Endothelial cell (in vitro differentiated cells): ENCODE data around the gene EVC. TPM values are rescaled to one million over a fixed set of nuclear protein-coding genes. Genes with fewer than 3 reads are reported as not detected.
A peak's percentile ranks its signal among the peaks of the same experiment; 100 is the strongest.

Source experiments
- DNase-seq: peaks from one replicate; pipeline ENCODE4 v3.0.0; 2021; ENCODE audit warnings: low spot score
- H3K27ac Mint-ChIP-seq: one replicate; pipeline ENCODE4 v1.8.0; 2021; ENCODE audit warnings: mixed read lengths, inconsistent platforms; ENCODE audit not compliant: unreplicated experiment
- H3K27me3 Mint-ChIP-seq: one replicate; pipeline ENCODE4 v1.8.0; 2021; ENCODE audit warnings: mild to moderate bottlenecking, moderate library complexity, mixed read lengths, inconsistent platforms; ENCODE audit not compliant: unreplicated experiment
- H3K36me3 Mint-ChIP-seq: one replicate; pipeline ENCODE4 v1.8.0; 2021; ENCODE audit warnings: mild to moderate bottlenecking, low read depth, mixed read lengths, inconsistent platforms; ENCODE audit not compliant: unreplicated experiment
- H3K4me1 Mint-ChIP-seq: one replicate; pipeline ENCODE4 v1.8.0; 2021; ENCODE audit warnings: mild to moderate bottlenecking, mixed read lengths, inconsistent platforms; ENCODE audit not compliant: unreplicated experiment
- H3K4me3 Mint-ChIP-seq: one replicate; pipeline ENCODE4 v1.8.0; 2021; ENCODE audit warnings: mild to moderate bottlenecking, mixed read lengths, inconsistent platforms; ENCODE audit not compliant: unreplicated experiment
- H3K9me3 Mint-ChIP-seq: one replicate; pipeline ENCODE4 v1.8.0; 2021; ENCODE audit warnings: mixed read lengths, inconsistent platforms; ENCODE audit not compliant: unreplicated experiment
- total RNA-seq: library from RNA; stranded (reverse); fragmentation: NEBNext Ultra II Directional; extraction: Animal tissue kit (Norgen Biotek cat#: 25700); gene quantifications from one replicate; pipeline ENCODE4 v1.2.1, GENCODE V29; 2021; ENCODE audit not compliant: unreplicated experiment
- TF ChIP-seq, protein P1 (sequence below): fragments of 200-600 bp; sonication (generic); IDR thresholded peaks from one replicate; pipeline ENCODE4 v1.5.0; 2021; ENCODE audit warnings: antibody characterized with exemption; ENCODE audit not compliant: unreplicated experiment

Gene EVC
- total RNA-seq, 1 donor from 2014 or later, result 14.9 TPM

DNA sequence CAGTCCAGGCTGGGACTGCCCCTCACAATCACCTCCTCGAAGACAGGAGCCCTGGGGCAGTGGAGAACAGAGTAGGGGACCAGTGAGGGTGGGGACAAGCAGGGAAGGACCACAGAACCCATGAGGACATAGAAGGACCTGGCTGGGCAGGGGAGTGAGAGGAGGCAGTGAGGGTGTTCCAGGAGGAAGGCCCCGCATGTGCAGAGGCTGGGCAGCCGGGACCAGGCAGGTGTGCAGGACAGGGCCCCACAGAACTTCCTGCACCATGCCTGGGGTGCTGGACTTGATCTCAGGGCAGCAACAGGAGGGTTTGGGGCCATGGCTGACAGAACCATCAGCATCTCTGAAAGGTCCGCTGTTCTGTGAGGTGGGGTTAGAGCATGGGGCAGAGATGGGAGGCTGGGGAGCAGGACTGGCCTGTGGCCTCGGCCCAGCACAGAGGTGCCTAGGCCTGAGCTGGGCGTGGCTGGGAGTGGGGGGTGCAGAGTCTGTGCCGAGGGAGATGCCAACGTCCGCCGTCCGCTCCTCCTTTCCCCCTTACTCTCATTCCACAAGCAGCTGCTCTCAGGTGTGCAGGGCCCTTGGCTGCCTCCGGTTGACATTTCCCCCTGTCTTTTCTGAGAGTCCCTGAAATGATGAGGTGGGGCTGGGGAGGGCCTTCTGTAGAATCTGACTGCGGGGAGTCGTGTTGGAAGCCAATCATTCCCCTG is 40.8 kb downstream of the EVC start:
- TF ChIP-seq, protein P1, sequence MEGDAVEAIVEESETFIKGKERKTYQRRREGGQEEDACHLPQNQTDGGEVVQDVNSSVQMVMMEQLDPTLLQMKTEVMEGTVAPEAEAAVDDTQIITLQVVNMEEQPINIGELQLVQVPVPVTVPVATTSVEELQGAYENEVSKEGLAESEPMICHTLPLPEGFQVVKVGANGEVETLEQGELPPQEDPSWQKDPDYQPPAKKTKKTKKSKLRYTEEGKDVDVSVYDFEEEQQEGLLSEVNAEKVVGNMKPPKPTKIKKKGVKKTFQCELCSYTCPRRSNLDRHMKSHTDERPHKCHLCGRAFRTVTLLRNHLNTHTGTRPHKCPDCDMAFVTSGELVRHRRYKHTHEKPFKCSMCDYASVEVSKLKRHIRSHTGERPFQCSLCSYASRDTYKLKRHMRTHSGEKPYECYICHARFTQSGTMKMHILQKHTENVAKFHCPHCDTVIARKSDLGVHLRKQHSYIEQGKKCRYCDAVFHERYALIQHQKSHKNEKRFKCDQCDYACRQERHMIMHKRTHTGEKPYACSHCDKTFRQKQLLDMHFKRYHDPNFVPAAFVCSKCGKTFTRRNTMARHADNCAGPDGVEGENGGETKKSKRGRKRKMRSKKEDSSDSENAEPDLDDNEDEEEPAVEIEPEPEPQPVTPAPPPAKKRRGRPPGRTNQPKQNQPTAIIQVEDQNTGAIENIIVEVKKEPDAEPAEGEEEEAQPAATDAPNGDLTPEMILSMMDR, result no peak

DNA sequence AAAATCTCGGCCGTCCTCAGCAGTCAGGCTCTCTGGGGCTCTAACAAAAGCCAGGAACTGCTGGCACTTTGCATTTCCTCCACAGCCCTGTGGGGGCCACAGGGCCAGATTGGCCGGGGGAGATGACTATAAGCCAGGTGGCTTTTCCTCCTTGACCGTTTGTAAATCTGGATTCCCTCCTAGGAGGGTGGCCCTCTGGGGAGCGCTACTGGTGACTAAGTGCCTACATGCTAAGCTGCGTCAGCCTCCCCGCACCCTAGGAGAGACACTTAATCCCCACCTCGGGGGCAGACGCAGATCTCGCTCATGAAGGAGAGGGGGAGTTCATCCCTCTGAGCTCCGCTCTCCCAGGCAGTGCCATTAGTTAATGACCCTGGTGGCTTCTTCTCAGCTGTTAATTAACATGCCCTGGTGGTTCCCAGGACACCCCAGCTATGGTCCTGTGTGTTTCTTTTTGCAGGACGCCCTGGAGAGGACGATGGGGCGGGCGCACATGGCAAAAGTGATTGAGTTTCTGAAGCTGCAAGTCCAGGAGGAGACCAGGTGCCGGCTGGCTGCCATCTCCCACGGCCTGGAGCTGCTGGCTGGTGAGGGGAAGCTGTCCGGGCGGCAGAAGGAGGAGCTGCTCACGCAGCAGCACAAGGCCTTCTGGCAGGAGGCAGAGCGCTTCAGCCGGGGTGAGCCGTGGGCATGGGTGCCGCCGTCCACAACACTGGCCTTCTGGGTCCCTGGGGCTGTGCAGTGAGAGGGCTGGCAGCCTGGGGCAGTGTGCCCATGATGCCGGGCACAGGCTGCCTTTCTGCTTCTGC is 41.6 kb downstream of the EVC start:
- no peaks in the 10 kb centered on the region for H3K9me3 Mint-ChIP-seq
- TF ChIP-seq, protein P1, result no peak
- no peak overlapping the region for H3K27ac Mint-ChIP-seq
- H3K27me3 Mint-ChIP-seq, result peaks cover 4% of the 10 kb centered on the region
- peaks cover 11% of the 10 kb centered on the region for H3K36me3 Mint-ChIP-seq
- H3K4me3 Mint-ChIP-seq, result no peak overlapping the region
- H3K4me1 Mint-ChIP-seq, result peaks cover 15% of the 10 kb centered on the region
- peak; percentile 26 for DNase-seq

More for the DNA sequence above, 40.8 kb downstream of the EVC start:
- Mint-ChIP-seq H3K4me3 (no peak overlapping the region), H3K9me3 (no peaks in the 10 kb centered on the region), H3K27ac (no peak overlapping the region), H3K4me1 (peaks cover 15% of the 10 kb centered on the region), H3K36me3 (peaks cover 13% of the 10 kb centered on the region), H3K27me3 (peaks cover 4% of the 10 kb centered on the region)
- no peak for DNase-seq

DNA sequence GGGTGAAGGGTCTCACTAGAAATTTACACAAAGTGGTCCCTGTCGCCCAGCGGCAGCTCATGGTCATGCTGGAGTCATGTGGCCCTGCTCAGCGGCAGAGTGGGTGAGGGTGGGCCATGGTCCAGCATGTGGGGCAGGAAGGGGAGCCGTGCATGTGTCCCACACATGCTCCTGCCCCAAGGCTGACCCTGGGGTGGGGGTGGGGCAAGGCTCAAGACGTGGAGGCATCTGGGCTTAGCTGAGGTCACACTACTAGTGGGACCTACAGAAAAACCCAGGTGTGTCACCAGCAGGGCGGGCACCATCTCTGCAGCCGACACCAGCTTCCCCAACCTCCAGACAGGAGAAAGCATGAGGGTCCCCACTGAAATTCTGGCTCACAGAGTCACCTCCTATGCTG is 42.4 kb downstream of the EVC start:
- TF ChIP-seq, protein P1, result no peak
- peaks cover 17% of the 10 kb centered on the region for H3K36me3 Mint-ChIP-seq
- no peak overlapping the region for H3K27ac Mint-ChIP-seq
- no peaks in the 10 kb centered on the region for H3K9me3 Mint-ChIP-seq
- H3K4me1 Mint-ChIP-seq, result peaks cover 15% of the 10 kb centered on the region
- H3K4me3 Mint-ChIP-seq, result no peak overlapping the region
- peaks cover 4% of the 10 kb centered on the region for H3K27me3 Mint-ChIP-seq
- no peak for DNase-seq

DNA sequence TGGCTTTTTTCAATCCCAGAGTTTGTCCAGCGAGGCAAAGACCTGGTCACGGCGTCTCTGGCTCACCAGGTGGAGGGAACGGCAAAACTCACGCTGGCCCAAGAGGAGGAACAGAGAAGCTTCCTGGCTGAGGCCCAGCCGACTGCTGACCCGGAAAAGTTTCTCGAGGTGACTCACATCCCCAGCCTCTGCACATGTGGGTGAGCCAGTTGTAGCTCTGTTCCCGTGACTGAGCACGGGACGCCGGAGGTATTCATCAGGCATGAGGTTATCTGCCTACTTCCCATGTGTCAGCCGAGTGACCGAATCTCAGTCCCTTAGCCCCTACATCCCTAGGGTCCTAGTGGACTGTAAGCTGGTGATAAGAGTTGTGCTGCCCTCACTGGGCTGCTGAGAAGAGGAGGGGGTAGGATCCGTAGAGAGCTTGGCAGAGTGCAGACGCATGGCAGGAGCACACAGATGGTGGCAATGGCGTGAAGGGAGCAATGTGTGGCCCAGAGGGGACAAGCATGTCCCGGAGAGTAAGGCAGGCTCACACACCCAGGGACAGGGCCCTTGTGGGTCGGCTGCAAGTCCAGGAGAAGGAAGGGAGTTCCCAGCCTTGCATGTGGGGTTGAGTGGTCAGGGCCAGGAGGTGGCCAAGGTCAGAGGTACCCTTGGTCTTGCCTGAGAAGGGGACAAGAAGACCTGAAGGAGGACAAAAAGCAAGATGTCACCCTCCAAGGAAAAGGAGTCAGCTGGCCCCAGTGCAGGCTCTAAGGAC is 42.9 kb downstream of the EVC start:
- Mint-ChIP-seq H3K4me1 (peaks cover 15% of the 10 kb centered on the region), H3K27ac (no peak overlapping the region)

More for the DNA sequence above, 42.9 kb downstream of the EVC start:
- no peaks in the 10 kb centered on the region for H3K9me3 Mint-ChIP-seq
- no peak for DNase-seq
- H3K4me3 Mint-ChIP-seq, result peak overlapping the region; percentile 79
- peaks cover 17% of the 10 kb centered on the region for H3K36me3 Mint-ChIP-seq
- TF ChIP-seq, protein P1, result no peak
- peaks cover 4% of the 10 kb centered on the region for H3K27me3 Mint-ChIP-seq
